OCI-LY3 (cell line): ENCODE data around the gene MAGI2.

Experiments used
- H2AFZ ChIP-seq: fragments of 200-600, 300-600 bp; shearing (Covaris generic); 2 replicates; pipeline ENCODE4 v1.6.0; 2014; ENCODE audit warnings: antibody characterized with exemption, low read depth, low read length
- H3K27ac ChIP-seq: fragments of 200-600, 300-600 bp; sonication (generic); 2 replicates; pipeline ENCODE4 v1.5.1; 2014; ENCODE audit warnings: mild to moderate bottlenecking, low read length, moderate library complexity, mixed read lengths
- H3K27me3 ChIP-seq: fragments of 200-600, 300-600 bp; sonication (generic); 2 replicates; pipeline ENCODE4 v1.6.1; 2014; ENCODE audit warnings: low read depth, low read length, mixed read lengths
- H3K36me3 ChIP-seq: fragments of 200-600, 300-600 bp; sonication (generic); replicated peaks from 2 replicates; pipeline ENCODE3; 2014; ENCODE audit warnings: low read depth, low read length, mixed read lengths
- H3K4me1 ChIP-seq: fragments of 300-600, 200-600 bp; sonication (generic); 2 replicates; pipeline ENCODE4 v1.6.1; 2014; ENCODE audit warnings: low read length, mixed read lengths
- H3K4me2 ChIP-seq: fragments of 200-600, 300-600 bp; sonication (generic); 2 replicates; pipeline ENCODE4 v1.6.1; 2014; ENCODE audit warnings: low read length, mixed read lengths
- H3K4me3 ChIP-seq: fragments of 300-600, 200-600 bp; sonication (generic); 2 replicates; pipeline ENCODE4 v1.5.1; 2014; ENCODE audit warnings: antibody characterized with exemption, mild to moderate bottlenecking, low read length, moderate library complexity
- H3K79me2 ChIP-seq: fragments of 300-600, 200-600 bp; shearing (Covaris generic); 2 replicates; pipeline ENCODE4 v1.6.1; 2014; ENCODE audit warnings: mild to moderate bottlenecking, low read length, mixed read lengths
- H3K9ac ChIP-seq: fragments of 300-600, 200-600 bp; shearing (Covaris generic); 2 replicates; pipeline ENCODE4 v1.6.0; 2014; ENCODE audit warnings: mild to moderate bottlenecking, low read length, moderate library complexity
- H3K9me3 ChIP-seq: fragments of 200-600, 300-600 bp; shearing (Covaris generic); 2 replicates; pipeline ENCODE4 v1.6.1; 2014; ENCODE audit warnings: low read length, mixed read lengths; ENCODE audit not compliant: insufficient read depth
- H4K20me1 ChIP-seq: fragments of 200-600, 300-600 bp; sonication (generic); 2 replicates; pipeline ENCODE4 v1.6.1; 2016; ENCODE audit warnings: low read length, mixed read lengths; ENCODE audit not compliant: insufficient read depth
- EZH2phosphoT487 ChIP-seq: fragments of 200-600 bp; shearing (Covaris generic); IDR thresholded peaks from 2 replicates; pipeline ENCODE4 v1.6.1; 2018; ENCODE audit warnings: antibody characterized with exemption, mixed run types, low read depth
- TF ChIP-seq, protein P1 (sequence below): fragments of 200-600, 300-600 bp; sonication (generic); IDR thresholded peaks from 2 replicates; pipeline ENCODE4 v1.5.1; 2014; ENCODE audit warnings: antibody characterized with exemption, low read length, low read depth

Gene MAGI2

DNA sequence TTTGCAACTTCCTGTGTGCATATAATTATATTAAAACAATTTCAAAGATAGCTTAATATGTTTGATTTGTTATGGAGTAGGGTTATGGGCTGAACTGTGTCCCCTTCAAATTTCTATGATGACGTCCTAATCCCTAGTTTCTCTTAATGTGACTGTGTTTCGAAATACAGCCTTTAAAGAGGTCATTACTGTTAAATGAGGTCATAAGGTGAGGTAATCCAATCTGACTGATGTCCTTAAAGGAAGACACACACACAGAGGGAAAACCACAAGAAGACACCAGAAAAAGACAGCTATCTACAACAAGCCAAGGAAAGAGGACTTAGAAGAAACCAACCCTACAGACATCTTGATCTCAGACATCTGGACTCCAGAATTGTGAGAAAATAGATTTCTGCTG lies 407.4 kb downstream of the MAGI2 start:
- H3K4me3 ChIP-seq = no peak overlapping the region
- no peaks in the 10 kb centered on the region for H3K4me1 ChIP-seq
- no peaks in the 10 kb centered on the region for H4K20me1 ChIP-seq
- H3K27ac ChIP-seq = no peak overlapping the region
- no peak overlapping the region for H2AFZ ChIP-seq
- TF ChIP-seq, protein P1, sequence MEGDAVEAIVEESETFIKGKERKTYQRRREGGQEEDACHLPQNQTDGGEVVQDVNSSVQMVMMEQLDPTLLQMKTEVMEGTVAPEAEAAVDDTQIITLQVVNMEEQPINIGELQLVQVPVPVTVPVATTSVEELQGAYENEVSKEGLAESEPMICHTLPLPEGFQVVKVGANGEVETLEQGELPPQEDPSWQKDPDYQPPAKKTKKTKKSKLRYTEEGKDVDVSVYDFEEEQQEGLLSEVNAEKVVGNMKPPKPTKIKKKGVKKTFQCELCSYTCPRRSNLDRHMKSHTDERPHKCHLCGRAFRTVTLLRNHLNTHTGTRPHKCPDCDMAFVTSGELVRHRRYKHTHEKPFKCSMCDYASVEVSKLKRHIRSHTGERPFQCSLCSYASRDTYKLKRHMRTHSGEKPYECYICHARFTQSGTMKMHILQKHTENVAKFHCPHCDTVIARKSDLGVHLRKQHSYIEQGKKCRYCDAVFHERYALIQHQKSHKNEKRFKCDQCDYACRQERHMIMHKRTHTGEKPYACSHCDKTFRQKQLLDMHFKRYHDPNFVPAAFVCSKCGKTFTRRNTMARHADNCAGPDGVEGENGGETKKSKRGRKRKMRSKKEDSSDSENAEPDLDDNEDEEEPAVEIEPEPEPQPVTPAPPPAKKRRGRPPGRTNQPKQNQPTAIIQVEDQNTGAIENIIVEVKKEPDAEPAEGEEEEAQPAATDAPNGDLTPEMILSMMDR = no peak
- no peak for TF ChIP-seq EZH2phosphoT487
- H3K9ac ChIP-seq = no peak overlapping the region
- H3K36me3 ChIP-seq = no peaks in the 10 kb centered on the region
- H3K9me3 ChIP-seq = no peaks in the 10 kb centered on the region
- no peaks in the 10 kb centered on the region for H3K79me2 ChIP-seq
- H3K27me3 ChIP-seq = no peaks in the 10 kb centered on the region
- no peak overlapping the region for H3K4me2 ChIP-seq

DNA sequence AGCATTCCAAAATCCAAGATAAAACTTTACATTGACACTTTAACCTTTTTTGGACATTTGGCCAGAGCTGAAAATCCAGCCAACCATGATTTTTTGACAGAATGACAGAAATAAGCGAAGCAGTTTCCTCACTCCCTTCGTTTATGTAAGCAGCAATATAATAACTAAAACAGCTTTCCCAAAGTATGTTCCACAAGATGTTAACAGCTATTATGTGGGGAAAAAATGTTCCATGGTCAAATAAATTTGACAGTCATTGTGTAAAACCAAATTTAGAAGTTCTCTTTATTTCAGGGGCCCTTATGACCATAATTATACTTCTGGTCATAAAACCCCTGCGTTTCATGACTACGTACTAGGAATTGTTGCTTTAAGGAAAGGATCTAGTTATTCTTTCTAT lies 416.5 kb downstream of the MAGI2 start:
- H3K27me3 ChIP-seq = no peaks in the 10 kb centered on the region
- no peak overlapping the region for H3K4me2 ChIP-seq
- H3K9me3 ChIP-seq = no peaks in the 10 kb centered on the region
- H4K20me1 ChIP-seq = no peaks in the 10 kb centered on the region
- H2AFZ ChIP-seq = no peak overlapping the region
- no peaks in the 10 kb centered on the region for H3K36me3 ChIP-seq
- no peak overlapping the region for H3K9ac ChIP-seq
- H3K79me2 ChIP-seq = no peaks in the 10 kb centered on the region
- H3K4me1 ChIP-seq = no peaks in the 10 kb centered on the region
- H3K27ac ChIP-seq = no peak overlapping the region
- TF ChIP-seq EZH2phosphoT487 = no peak
- TF ChIP-seq, protein P1 = no peak
- H3K4me3 ChIP-seq = no peak overlapping the region

DNA sequence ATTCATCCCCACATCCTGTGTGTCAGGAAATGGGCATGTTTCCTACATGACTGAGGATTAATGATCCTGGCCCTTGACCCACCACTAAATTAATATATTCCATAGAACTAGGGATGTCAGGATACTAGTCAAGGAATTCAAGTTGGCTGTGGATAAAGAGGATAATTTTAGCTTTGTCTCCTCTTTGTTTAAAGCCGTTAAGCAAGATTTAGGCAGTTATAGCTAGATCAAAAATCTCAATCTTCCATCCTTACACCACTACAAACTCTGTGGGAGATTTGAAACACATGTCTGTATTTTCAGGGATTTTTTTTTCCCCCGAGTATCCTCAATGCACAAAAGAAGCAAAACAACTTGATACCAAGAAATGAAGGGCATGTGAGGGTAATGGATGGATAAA lies 417.1 kb downstream of the MAGI2 start:
- TF ChIP-seq EZH2phosphoT487 = no peak
- TF ChIP-seq, protein P1 = no peak
- H4K20me1 ChIP-seq = no peaks in the 10 kb centered on the region
- no peak overlapping the region for H3K27ac ChIP-seq
- no peaks in the 10 kb centered on the region for H3K36me3 ChIP-seq
- H3K4me1 ChIP-seq = no peaks in the 10 kb centered on the region
- H3K79me2 ChIP-seq = no peaks in the 10 kb centered on the region
- H3K27me3 ChIP-seq = no peaks in the 10 kb centered on the region
- H3K4me3 ChIP-seq = no peak overlapping the region
- no peak overlapping the region for H3K9ac ChIP-seq
- no peak overlapping the region for H3K4me2 ChIP-seq
- no peak overlapping the region for H2AFZ ChIP-seq
- no peaks in the 10 kb centered on the region for H3K9me3 ChIP-seq

DNA sequence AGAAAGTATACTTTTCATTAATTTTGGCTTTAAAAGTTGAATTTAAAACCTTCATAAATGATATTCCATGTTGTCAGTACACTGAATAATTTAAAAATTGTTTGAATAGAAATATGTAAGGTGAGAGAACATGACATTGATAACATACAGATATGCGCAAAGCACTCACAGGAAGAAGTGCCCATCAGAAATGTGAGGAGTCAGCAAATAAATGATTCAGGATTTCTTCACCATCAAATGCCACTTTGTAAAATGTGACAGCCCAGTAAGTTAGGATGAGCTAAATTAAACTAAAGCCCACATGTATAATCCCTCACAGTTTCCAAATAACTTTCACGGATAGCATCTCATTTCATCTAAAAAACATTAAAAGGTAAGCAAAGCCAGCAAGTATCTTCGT lies 417.6 kb downstream of the MAGI2 start:
- H3K9me3 ChIP-seq = no peaks in the 10 kb centered on the region
- TF ChIP-seq, protein P1 = no peak
- TF ChIP-seq EZH2phosphoT487 = no peak
- H3K79me2 ChIP-seq = no peaks in the 10 kb centered on the region
- H3K36me3 ChIP-seq = no peaks in the 10 kb centered on the region
- H3K27me3 ChIP-seq = no peaks in the 10 kb centered on the region
- no peak overlapping the region for H3K27ac ChIP-seq
- H4K20me1 ChIP-seq = no peaks in the 10 kb centered on the region
- no peak overlapping the region for H3K4me2 ChIP-seq
- H3K4me1 ChIP-seq = no peaks in the 10 kb centered on the region
- no peak overlapping the region for H3K9ac ChIP-seq
- no peak overlapping the region for H3K4me3 ChIP-seq
- no peak overlapping the region for H2AFZ ChIP-seq
